IMR-90 (cell line): ENCODE results near the gene NUP43. TPM values are rescaled to one million over a fixed set of nuclear protein-coding genes. Genes with fewer than 3 reads are reported as not detected.

Experiments used
- polyA plus RNA-seq, 3 experiments: library from polyadenylated mRNA; depleted of rRNA; stranded (reverse); fragments of >200 nt; gene quantifications; 2 replicates each; pipeline ENCODE4 v1.2.3, GENCODE V29; 2012; ENCODE audit warnings: low replicate concordance in 1 of 3
- total RNA-seq: library from RNA; depleted of rRNA; stranded (reverse); fragments of >200 nt; gene quantifications from 2 replicates; pipeline ENCODE4 v1.2.3, GENCODE V29; 2012; rRNA removed

The NUP43 gene
- total and polyA plus RNA-seq, 2 of the 4 experiments (the other 2 are of a cell fraction) = 14.2 to 40.5 TPM

Other genes with a start within 250 kb of the NUP43 start
- gene PPIL4, start 200.5 kb downstream of the NUP43 start, total RNA-seq = 13.3 and 29.7 TPM in 2 replicates
- 7.7 and 10.6 TPM in 2 replicates for gene PPIL4, start 200.5 kb downstream of the NUP43 start, polyA plus RNA-seq (2012; rRNA removed)
- gene GINM1, start 180.2 kb downstream of the NUP43 start, total RNA-seq = 24.9 and 31.4 TPM in 2 replicates
- gene GINM1, start 180.2 kb downstream of the NUP43 start, polyA plus RNA-seq (2012; rRNA removed) = 20.9 and 23.6 TPM in 2 replicates
- 24.6 and 33.3 TPM in 2 replicates for gene KATNA1, start 97.8 kb downstream of the NUP43 start, total RNA-seq
- 13.1 and 15.3 TPM in 2 replicates for gene KATNA1, start 97.8 kb downstream of the NUP43 start, polyA plus RNA-seq (2012; rRNA removed)
- gene LATS1, start 28.4 kb downstream of the NUP43 start, total RNA-seq = 18.3 and 20.1 TPM in 2 replicates
- gene LATS1, start 28.4 kb downstream of the NUP43 start, polyA plus RNA-seq (2012; rRNA removed) = 7.9 and 8.8 TPM in 2 replicates
- gene PCMT1, start 3.2 kb upstream of the NUP43 start, total RNA-seq = 109 and 159 TPM in 2 replicates
- gene PCMT1, start 3.2 kb upstream of the NUP43 start, polyA plus RNA-seq (2012; rRNA removed) = 100 and 101 TPM in 2 replicates
- 63.8 and 74.7 TPM in 2 replicates for gene LRP11, start 117.8 kb upstream of the NUP43 start, total RNA-seq
- 46.5 and 48.8 TPM in 2 replicates for gene LRP11, start 117.8 kb upstream of the NUP43 start, polyA plus RNA-seq (2012; rRNA removed)
- gene RAET1E, start 151.6 kb upstream of the NUP43 start, total RNA-seq = not detected in 2 replicates
- gene RAET1E, start 151.6 kb upstream of the NUP43 start, polyA plus RNA-seq (2012; rRNA removed) = not detected in 2 replicates
- 1.3 and 2.2 TPM in 2 replicates for gene RAET1G, start 176.6 kb upstream of the NUP43 start, total RNA-seq
- gene RAET1G, start 176.6 kb upstream of the NUP43 start, polyA plus RNA-seq (2012; rRNA removed) = 3.6 and 4.2 TPM in 2 replicates
- gene ULBP2, start 195.5 kb upstream of the NUP43 start, total RNA-seq = 7.2 and 7.9 TPM in 2 replicates
- gene ULBP2, start 195.5 kb upstream of the NUP43 start, polyA plus RNA-seq (2012; rRNA removed) = 16.2 and 17.0 TPM in 2 replicates
- gene ULBP1, start 217.4 kb upstream of the NUP43 start, total RNA-seq = 0.18 and 0.56 TPM in 2 replicates
- 0.69 and 0.87 TPM in 2 replicates for gene ULBP1, start 217.4 kb upstream of the NUP43 start, polyA plus RNA-seq (2012; rRNA removed)